Glomerular endothelial cell (primary cell): ENCODE results near the gene NAA40. TPM values are rescaled to one million over a fixed set of nuclear protein-coding genes. Genes with fewer than 3 reads are reported as not detected.

Experiments
- DNase-seq: peaks from one replicate; pipeline ENCODE4 v3.0.0-alpha.2; 2011; ENCODE audit warnings: low read depth, low spot score; ENCODE audit errors: extremely low read depth
- total RNA-seq: library from RNA; depleted of rRNA; stranded (reverse); fragments of >200 nt; gene quantifications from 2 replicates; pipeline ENCODE4 v1.2.3, GENCODE V29; 2015

The NAA40 gene
- total RNA-seq, 1 donor from 2014 or later: 20.8 TPM

- no peak for DNase-seq
Observed at GRCh38 chr11:63912678-63913077, 26.1 kb upstream of the NAA40 start.

DNA sequence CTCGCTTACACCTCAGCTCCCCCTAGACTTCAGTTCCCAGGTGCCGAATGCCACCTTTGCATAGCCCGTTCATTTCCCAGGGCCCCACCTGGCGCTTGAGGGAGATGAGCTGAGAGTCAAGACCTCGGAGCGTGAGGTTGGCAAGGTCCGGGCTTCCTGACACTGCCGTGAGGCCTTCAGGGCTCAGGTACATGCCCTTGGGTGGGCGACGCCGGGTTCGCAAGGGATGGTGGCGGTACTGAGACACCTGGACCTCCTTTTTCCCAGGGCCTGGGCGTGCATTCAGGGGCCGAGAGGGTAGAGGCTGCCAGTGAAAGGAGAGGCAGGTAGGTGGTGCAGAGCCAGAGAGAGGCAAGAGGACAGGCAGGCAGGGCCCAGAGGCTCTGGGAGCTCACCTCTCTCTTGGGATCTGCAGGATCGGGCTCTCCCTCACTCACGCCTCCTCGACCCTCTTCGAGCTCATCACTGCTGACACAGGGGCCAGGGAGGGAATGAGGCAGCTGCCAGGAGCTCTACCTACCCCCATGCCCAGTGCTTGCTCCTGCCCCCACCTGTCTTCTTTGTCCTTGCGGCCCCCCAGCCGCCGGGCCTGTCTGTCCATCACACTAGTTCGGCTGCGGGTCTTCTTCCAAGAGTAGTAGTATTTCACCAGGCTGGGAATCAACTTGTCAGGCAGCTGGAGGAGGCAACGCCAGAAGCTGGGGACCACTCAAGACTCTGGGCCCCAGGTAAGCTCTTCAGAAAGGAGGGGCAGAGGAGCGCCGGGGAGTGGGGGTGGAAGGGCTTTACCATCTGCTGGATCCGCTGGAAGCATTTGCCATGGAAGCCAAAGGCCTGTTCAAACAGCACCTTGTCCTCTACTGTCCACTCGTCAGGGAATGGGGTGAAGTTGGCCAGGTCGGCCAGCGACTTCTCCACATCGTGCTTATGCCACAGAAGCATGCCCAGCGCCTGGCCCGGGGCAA, 24.7 kb upstream of the NAA40 start:
- no peak for DNase-seq

DNA sequence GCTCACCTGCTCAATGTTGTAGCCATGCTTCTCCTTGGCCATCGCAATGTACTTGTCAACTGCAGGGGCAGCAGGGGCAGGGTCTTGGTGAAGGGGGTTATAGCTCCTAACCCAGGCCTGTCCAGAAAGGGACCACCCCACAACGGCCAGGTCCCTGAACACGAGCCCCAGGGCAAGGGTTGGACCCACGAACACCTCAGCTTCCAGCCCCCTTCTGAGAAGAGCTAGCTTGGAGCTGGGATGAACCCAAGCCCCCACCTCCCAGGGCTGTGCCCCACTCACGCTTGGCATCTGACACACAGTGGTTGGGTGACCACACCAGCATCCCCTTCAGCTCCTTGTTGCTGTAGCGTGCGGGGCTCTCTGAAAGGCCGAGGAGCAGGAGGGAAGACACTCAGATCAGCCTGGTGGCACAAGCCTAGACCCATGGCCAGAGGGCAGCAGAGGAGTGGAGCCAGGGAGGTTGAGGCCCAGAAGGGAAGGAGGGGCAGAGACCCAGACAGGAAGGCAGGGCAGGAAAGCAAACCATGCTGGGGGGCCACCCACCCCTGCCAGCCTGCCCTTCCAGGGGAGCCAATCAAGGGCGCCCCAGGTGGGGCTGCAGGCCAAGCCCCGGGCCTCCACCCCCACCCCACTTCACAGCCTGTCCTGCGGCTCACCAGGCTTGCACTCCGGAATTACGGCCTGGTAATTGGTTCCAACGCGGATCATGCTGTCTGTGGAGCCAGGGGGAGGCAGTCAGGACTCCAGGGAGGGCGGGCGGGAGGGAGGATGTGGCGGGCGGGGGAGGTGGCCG, 23.7 kb upstream of the NAA40 start:
- DNase-seq: no peak

- DNase-seq: no peak
Observed at GRCh38 chr11:63915961-63916836, 22.6 kb upstream of the NAA40 start.

GRCh38 chr11:63916837-63917691, 21.7 kb upstream of the NAA40 start, which contains the start of gene RCOR2:
Gene RCOR2 (minus strand): TSS chr11:63917164. CDS start chr11:63916456, 708 bp downstream.
- DNase-seq: no peak

- no peak for DNase-seq
Observed at GRCh38 chr11:63917692-63918506, 20.9 kb upstream of the NAA40 start.

DNA sequence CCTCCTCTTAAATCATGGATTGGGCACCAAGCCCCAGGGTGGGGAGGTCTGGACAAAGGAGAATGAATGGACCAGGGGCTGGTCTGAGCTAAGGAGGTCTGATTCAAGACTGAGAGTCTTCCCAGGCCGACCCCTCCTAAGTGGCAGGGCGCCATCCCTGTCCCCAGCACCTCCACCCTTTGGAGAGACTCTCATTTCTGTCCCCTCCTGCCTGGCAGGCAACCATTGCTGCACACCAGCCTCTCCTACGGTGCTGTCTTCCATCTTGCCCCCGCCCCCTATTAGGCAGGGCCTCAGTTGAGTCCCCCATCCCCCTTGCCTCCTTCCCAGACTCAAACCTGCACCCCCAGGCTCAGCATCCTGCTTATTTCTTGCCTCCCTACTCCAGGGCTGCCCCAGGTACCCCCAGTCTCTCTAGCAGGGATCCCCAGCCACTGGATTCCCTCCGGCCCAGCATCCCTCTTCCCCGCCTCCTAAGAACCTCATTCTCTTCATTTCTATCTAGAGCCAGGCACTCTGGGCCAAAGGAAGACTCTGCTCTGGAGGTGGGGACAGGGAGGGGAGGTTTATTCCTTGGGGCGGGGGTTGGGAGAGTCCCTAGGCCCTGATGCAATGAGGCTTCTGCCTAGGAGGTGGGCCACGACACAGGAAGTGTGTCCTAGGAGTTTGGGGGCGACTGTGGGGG, 20.2 kb upstream of the NAA40 start:
- no peak for DNase-seq

- DNase-seq: no peak
Observed at GRCh38 chr11:63919267-63920125, 19.3 kb upstream of the NAA40 start.

DNA sequence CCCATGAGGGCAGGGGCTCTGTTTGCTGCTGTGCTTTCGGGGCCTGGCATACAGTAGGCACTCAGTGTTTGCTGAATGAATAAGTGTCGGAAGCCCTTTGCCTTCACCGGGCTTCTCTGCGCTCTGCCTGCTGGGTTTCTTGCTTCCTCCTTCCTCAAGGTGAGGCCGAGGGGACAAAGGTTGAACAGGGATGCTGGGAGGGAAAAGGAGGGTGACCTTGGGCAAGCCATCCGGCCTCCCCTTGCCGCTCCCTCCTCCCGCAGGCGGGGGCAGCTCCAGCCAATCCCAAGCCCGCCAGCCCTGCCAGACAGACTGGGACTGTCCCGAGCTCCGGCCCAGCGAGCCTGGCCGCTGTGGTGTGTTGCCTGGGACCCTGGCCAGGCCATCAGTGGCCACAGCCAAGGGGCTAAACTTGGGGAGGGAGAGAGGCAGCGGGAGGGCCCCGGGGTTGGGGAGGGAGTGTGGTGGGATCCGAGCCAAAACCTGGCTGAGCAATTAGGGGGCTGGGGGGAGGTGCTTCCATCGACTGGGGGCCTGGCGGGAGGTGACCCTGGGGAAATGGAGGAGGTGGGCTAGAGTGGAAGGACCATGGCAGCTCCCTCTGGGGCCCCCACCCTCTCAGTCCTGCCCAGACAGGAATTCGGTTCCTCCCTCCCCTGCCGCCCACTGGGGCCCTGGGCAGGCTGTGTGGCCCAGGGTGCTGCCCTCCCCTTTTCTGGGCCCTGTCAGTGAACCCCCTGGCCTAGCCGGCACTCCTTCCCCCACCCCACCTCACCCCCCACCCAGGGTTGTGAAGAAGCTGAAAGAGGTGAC, 18.5 kb upstream of the NAA40 start:
- no peak for DNase-seq

- no peak for DNase-seq
Observed at GRCh38 chr11:63920939-63921417, 17.8 kb upstream of the NAA40 start.

- DNase-seq: no peak
Observed at GRCh38 chr11:63922673-63923192, 16.1 kb upstream of the NAA40 start.

- no peak for DNase-seq
Observed at GRCh38 chr11:63923319-63923718, 15.5 kb upstream of the NAA40 start.

- DNase-seq: no peak
Observed at GRCh38 chr11:63929616-63930015, 9.2 kb upstream of the NAA40 start.

DNA sequence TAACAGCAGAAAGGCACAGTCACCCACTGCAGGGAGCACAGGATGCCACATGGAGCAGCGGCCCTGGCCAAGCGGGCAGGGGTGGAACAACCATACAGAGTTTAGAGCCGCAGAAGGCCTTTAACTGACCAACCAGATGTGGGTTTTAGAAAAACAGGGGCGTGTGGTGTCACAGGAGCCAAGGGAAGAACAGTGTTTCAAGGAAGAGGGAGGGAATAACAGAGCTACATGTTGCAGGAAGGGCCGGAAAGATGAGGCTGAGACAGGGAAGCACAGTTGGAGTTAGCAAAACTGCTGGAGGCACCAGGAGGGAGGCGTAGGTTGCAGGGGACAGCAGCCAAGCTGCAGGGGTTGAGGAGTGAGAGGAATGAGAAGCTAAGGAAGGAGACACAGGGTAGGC, 7.8 kb upstream of the NAA40 start:
- DNase-seq: no peak

- no peak for DNase-seq
Observed at GRCh38 chr11:63931876-63932275, 6.9 kb upstream of the NAA40 start.

- no peak for DNase-seq
Observed at GRCh38 chr11:63933459-63933858, 5.3 kb upstream of the NAA40 start.
